Activated CD8-positive, alpha-beta memory T cell treated with anti-CD3 and anti-CD28 coated beads, Interleukin-2, amount 50 U/mL, for 4 hours (primary cell): ENCODE measurements around the gene TAOK3.
"Not testable (repeated sequence)": the region's sequence is repeated elsewhere in the genome, so short reads cannot be mapped to it uniquely, and the experiment has no call there.

Experiments used
- DNase-seq: peaks from one replicate; pipeline ENCODE4 v3.0.0-alpha.2; 2020

The TAOK3 gene

DNA sequence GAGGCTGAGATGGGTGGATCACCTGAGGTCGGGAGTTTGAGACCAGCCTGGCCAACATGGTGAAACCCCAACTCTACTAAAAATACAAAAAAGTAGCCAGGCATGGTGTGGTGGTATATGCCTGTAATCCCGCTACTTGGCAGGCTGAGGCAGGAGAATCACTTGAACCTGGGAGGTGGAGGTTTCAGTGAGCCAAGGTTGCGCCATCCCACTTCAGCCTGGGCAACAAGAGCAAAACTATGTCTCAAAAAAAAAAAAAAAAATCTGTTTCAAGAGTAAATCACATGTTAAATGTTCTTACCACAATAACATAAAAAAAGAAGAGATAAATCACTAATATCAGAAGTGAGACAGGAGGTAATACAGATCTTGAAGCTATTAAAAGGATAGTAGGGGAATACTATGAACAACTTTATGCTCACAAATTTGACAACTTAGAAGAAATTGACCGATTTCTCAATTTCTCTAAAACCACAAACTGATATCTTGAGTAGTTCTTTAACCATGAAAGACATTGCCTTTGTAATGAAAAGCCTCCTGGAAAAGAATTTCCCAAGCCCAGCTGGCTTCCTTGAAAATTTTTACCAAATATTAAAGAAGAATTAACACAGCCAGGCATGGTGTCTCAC is 37.7 kb downstream of the TAOK3 start:
- no peak for DNase-seq

DNA sequence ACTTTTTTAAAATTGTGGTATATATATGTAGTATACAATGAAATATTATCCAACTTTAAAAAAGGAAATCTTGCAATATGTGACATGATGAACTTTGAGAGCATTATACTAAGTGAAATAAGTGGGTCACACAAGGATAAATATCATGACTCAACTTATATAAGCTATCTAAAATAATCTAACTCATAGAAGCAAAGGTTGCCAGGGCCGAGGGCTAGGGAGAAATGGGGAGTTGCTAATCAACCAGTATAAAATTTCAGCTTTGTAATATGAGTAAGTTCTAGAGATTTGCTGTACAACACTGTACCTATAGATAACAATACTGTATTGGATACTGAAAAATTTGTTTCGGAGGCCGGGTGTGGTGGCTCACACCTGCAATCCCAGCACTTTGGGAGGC is 38.5 kb downstream of the TAOK3 start:
- DNase-seq, result no peak

DNA sequence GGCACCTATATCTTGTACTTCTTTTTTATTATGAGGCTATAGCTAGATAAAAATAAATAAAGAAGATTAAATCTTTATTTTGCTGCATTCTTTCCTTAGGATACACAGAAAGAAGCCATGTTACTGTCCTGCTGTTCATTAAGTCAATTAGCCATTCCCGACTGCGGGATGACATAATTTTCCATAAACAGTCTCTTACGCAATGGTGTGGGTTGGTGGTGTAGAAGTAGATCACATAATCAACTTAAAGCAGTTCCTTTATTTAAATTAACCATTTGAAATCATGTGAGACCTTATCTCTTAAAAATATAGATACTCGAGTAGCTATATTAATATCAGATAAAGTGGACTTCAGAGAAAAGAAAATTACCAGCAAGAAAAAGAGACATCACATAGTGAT is 40.2 kb downstream of the TAOK3 start:
- DNase-seq, result no peak

DNA sequence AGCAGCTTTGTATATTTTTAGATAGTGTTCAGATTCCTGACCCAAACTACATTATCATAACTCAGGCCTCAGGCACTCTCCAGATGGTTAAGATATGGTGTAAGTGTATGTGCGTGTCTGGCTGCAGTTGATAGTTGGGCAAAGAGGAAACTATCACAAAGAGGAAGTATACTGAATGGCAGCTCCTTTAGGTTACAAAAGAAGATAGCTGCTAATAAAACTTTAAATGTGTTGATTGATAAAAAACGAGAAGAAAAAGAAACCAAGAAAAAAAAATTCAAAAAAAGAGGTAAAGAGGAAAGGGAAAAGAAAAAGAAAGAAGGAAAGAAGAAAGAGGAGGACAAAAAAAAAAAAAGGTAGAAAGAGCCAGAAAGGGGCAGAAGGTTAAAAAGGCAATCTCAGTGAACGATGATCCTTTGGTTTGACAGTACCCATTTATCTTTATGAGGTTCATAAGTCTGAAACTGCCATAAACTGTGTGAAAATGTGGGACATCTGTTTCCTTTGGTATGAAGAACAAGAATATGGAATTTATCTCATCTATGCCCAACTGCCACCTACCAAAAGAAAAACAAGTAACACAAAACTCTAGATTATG is 42.2 kb downstream of the TAOK3 start:
- no peak for DNase-seq

DNA sequence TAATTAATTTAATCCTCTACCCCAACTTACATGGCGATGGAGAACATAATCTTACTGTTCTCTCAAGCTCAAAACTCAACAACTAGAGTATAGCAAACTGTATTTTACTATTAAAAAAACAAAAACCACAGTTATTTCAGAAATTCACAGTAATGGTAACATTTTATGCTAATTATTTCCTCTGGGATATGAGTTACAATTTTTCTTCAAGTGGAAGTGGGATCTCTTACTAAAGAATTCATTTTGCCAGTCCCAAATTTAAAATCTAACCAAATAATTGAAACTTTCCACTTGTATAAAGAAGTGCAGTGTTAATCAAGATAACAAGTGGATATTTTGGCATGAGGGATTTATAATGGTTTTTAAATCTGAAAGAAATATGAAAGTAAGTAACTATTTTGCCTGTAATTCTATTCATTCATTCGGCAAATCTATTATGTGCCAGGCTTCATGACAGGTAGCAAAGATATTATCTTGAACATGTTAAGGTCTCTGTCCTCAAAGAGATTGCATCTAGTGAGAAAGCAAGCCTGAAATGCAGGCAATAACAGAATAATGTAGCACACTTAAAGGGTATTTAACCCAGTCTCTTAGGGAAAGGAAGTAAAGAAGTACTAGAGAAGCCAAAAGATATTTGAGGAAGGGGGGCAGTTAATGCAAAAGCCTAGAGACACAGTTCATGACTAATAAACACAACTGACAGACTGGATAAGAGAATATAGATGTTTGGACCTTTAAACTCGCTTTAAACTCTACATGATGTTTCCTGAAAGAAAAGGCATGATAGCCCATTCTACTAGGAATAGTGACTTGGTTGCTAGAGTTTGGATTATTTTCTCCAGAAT is 44.0 kb downstream of the TAOK3 start:
- no peak for DNase-seq

DNA sequence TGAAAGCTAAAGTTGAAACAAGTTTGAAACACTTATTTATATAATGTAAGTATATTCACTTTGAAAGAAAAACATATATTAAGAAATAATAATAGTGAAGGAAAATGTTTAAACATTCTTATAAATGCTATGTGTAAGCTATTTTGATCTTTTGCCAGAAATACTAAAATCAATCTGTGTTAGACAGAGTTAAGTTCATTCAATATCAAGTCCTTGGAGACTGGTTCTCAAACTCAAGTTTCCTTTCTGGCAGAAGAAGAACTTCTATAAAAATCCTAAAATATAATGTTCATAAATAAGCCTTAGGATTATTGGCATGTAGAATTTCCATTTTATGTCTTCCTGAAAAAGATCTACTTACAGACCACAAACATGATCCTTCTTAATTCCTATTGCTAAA is 45.3 kb downstream of the TAOK3 start:
- no peak for DNase-seq

DNA sequence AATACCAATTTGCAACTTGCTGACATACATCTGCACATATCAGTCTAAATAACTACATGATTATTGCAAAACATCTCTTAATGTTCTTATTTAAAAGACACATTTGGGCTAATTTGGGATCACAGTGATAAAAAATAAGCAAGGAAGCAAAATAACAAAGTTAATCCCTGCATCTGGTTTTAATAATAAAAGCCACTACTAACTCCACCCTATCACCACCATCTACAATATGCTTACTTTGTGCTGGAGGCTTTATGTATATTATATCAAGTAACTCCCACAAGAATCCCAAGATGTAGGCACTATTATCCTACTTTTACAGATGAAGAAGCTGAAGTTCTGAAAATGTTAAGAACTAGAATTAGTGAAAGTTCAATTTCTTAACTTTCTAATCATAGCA is 45.7 kb downstream of the TAOK3 start:
- no peak for DNase-seq

DNA sequence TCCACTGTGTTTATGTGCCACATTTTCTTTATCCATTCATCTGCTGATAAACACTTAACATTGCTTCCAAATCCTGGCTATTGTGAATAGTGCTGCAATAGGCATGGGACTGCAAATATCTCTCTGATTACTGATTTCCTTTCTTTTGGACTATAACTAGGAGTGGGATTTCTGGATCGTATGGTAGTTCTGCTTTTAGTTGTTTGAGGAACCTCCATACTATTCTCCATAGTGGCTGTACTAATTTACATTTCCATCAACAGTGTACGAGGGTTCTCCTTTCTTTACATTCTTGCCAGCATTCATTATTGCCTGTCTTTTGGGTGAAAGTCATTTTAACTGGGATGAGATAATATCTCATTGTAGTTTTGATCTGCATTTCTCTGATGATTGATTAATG is 47.6 kb downstream of the TAOK3 start:
- DNase-seq, result no peak

DNA sequence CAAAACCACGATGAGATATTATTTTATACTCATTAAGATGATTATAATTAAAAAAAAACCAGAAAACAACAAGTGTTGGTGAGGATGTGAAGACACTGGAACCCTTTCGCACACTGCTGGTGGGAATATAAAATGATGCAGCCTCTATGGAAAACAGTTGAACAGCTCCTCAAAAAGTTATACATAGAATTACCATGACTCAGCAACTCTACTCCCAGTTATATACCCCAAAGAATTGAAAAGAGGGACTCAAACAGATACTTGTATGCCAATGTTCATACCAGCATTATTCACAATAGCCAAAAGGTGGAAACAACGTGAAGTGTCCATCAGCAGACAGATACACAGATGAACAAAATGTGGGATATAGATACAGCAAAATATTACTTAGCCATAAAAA is 53.1 kb downstream of the TAOK3 start:
- DNase-seq, result no peak

DNA sequence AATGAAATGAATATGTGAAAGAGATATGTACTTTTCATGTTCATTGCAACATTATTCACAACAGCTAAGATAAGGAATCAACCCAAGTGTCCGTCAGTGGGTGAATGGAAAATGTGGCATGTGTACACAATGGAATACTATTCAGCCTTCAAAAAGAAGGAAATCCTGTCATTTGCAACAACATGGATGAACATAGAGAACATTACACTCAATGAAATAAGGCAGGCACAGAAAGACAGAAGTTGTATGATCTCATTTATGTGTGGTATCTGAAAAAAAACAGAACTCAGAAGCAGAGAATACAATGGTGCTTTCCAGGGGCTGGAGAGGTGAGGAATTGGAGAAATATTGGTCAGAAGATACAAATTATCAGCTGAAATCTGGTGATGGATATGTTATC is 54.0 kb downstream of the TAOK3 start:
- DNase-seq, result no peak

DNA sequence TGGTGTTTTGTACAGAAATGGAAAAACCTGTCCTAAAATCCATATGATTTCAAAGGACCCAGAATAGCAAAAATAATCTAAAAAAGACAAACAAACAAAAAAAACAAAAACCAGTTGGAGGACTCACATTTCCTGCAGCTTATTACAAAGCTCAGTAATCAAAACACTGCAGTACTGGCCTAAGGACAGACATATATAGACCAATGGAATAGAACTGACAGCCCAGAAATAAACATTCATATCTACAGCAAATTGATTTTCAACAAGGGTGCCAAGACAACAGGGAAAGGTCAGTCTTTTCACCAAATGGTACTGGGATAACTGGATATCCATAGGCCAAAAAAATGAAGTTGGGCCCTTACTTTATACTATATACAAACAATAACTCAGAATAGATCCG is 55.0 kb downstream of the TAOK3 start:
- DNase-seq, result no peak

DNA sequence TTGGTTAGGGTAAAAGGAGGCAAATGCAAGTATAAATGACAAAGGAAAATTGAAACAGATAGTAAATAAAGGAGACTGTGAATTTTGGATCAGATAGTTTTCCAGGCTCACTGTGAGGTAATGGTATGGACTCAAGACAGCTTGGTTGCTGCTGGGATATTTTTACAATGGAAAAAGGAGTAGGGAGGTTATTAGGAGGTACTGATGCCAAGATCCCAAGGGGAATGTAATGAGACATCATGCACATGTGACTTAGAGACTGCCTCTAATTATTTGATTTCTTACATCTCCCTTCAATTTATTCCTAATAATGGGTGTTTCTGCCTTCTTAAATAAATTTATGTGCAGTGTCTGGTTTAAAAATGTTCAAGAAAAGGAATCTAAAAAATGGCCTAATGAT is 56.9 kb downstream of the TAOK3 start:
- no peak for DNase-seq

DNA sequence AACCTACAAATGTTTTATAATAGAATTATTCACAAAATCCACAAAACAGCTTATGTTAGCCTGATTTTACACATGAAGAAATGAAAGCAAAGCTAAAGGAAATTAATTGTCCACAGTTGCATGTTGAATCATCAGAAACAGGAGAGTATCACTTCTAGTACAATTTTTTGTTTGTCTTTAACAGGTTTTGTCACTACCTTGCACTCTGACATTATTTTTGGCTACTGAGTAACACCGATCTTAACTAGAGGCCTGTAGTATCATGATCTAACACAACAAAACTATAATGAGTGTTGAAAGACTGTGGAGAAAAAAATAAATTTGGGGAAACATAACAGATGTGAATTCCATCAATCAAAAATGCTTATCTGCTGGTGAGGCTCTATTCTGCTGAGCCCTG is 60.1 kb downstream of the TAOK3 start:
- no peak for DNase-seq

DNA sequence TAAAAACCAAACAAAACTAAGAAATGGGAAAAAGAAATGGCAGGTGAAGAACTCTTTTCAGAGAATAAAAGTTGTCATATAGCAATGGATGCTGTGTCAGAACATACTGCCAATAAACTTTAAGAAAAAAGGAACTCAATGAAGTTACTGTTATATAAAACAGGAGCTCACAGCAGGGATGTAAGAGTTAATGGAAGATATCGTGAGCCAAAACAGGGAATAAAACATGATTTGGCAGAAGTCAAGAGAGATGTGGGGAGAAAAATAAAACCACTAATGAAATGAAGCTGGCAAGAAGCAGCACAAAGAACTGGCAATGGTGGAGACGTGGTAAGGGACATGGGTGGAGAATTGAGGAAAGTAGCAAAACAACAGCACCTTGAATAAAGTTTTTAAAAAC is 61.0 kb downstream of the TAOK3 start:
- no peak for DNase-seq

DNA sequence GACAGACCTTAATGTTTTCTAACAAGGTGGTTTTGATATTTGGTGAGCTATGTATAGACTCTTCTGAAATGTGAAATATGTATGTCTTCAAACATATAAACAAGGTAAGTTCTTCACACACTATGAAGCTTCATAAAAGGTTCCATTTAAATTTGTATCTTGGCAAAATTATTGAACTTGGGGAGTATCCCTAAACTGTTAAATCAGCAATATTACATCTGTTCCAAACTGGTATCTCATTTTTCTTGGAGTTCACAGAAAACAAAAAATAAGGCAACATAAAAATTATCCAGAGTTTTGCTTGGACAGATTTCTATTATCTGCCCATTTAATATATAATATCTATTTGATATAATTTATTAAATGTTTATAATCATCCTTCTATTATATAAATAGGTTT is 62.4 kb downstream of the TAOK3 start:
- DNase-seq, result no peak

DNA sequence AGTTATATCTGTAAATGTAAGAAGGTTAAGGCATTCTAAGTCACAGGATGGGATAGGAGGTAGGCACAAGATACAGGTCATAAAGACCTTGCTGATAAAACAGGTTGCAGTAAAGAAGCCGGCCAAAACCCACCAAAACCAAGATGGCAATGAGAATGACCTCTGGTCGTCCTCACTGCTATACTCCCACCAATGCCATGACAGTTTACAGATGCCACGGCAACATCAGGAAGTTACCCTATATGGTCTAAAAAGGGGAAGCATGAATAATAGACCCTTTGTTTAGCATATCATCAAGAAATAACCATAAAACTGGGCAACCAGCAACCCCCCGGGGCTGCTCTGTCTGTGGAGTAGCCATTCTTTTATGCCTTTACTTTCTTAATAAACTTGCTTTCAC is 64.7 kb downstream of the TAOK3 start:
- DNase-seq, result not testable (repeated sequence)

DNA sequence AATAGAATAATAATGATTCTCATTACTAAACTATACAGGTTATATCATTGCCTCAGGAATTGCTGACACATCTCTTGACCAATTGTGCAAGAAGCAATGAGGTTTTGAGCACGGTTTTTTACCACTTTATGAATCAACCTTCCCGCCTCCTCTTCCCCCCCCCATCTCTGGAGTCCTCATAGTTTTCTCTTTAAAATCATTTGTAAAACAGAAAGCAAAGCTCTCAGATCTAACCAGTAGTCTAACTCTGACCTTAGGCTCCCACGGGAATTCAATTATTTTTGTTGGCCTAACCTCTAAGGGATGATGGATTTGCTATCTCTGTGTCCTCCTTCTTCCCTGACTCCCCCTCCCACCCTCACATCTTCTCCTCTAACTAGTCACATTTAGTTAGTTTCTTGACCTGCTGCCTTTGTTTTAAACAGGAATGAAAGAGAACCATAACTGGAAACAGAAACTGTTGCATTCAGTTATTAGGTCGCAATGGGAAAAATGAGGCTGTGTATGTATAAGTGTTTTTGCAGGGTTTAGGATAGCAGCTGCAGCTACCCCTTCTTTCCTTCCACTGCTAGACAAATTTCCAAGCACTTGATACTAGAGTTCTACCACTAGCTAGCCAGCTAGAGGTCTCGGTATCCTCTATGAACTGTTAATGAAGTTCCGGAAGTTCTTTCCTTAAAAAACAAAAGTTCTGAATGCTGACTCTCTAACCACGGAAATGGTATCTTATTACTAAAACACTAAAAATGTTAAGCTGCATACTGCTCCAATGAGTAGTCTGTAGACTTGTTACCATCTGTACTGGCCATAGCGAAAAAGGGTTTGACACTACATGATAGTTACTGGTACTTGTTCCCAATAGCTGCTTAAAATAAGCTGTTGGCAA is 65.4 kb downstream of the TAOK3 start:
- peak; percentile 24 for DNase-seq

DNA sequence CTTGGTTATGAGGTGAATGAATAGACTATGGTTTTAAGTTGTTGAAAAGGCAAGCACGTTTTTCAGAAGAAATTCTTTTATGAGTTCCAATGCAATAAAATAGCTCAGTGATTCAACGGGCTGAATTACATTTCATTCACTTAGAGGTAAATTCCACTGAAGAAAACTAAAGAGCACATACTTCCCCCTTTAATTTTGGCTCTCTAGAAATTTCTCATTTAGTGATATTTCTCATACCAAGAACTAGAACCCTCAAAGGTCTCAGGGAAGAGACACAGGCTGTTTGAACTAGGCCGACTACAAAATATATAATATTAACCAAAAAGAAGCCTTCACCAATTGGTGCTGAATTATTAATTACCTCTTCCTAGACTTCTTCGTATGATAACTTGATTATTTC is 68.6 kb downstream of the TAOK3 start:
- DNase-seq, result no peak

DNA sequence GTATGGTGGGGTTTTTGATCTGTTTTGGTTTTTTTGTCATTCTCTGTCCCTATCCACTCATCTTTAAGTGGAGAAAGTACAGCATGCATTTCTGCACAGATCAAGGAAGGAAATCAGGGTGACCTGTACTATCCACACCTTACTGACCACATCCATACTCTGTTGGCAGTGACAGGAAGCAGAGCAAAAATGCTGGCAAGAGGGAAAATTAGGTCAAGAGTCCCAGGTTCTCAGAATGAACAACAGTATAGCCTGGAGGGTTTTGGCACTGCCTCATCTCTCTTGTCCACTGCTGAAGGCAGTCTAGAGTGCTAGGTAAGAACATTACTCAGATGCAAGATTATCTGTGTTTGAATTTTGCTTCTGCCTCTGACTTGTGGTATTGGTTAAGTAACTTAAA is 70.7 kb downstream of the TAOK3 start:
- no peak for DNase-seq

DNA sequence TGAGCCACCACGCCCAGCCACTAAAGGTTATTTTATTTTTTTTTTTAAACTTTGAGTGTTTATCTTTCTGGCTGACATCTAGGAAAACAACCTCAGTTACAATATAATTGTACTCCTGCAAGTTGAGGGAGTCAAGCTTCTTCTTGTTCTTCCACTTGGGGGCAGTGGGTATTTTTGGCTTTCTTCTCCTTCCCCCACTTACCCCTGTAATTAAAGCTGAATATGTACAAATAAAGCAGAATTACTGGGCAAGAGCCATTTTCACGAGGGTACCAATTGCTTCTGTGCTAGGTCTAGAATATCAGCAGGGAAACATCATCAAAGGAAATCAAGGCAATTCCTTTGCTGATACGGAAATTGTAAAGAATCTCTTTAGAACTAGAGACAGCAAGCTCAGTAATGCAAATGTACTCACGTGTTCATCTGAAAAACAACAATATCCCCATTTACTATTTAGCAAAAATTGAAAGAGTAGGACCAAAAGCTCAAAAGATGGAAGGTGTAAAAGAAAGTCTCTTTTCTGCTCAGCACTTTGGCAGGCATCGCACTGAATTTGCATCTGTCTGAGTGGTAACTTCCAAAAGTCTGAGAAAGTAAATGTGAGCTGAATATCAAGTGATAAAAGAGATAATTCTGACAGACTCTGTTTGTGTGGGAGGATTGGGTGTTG is 72.8 kb downstream of the TAOK3 start:
- DNase-seq, result no peak

DNA sequence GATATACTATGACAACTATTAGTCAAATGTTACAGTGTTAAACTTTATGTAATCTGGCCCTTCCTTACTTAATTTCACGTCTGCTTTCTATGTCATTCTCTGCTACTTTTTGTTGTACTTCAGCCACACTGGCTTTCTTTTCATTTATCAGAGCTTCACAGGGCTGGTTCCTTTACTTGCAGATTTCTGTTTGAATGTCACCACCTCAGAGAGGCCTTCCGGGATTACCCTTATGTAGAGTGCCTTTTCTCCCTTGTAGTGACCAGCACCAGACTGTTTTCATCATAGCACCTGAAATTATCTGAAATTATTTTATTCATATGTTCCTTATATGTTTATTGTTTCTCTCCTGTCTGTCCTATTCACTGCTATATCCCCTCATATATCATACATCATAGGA is 75.4 kb downstream of the TAOK3 start:
- DNase-seq, result no peak

DNA sequence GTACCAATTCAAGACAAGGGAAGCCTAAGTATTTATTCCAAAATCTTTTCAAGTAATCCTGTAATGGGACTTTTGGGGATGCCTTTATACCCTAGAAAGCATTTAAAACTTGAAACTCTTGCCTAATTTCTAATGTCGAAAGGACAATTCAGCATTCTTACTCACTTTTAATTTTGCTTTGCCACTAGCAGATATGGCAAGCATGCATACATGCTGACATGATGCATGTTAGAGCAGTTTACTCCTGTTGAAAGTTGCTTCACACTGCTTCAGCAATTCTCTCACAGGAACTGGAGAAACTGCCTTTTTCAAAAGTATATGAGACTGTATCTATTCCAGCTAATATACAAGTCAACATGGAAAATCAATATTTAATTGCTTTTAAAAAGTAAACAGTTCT is 79.9 kb downstream of the TAOK3 start:
- DNase-seq, result no peak

DNA sequence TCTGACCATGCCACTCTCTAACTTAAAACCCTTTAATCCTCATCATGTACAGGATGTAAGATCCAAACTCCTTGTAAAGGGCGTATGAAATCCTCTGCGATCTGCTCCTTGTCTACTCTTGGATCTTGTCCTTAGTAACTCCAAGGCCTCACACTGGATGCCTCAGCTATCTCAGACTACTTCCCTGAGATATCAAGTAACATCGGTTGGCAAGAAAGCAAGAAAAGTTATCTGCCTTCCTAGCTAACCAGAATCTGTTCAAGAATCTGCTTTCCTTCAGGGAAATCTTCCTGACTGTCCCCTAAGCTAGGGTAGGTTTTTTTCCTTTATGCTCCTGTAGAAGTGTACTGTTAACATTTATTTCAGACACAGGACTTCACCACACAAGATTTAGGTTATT is 82.6 kb downstream of the TAOK3 start:
- DNase-seq, result no peak
